Activated CD8-positive, alpha-beta T cell treated with anti-CD3 and anti-CD28 coated beads for 36 hours (primary cell): ENCODE measurements around the gene OR12D1. TPM values are rescaled to one million over a fixed set of nuclear protein-coding genes. Genes with fewer than 3 reads are reported as not detected.
"Not testable (repeated sequence)": the region's sequence is repeated elsewhere in the genome, so short reads cannot be mapped to it uniquely, and the experiment has no call there.

Experiments used
- ATAC-seq: fragments of 200-7000 bp; cut with Tn5 transposase; one replicate; pipeline ENCODE4 v1.10.0; 2021; ENCODE audit warnings: mild to moderate bottlenecking, moderate library complexity
- CTCF ChIA-PET: fragments of 350-600 bp; sonication (Branson Sonifier 250); formaldehyde crosslinking; loops from one replicate; lab custom pipeline; 2021; ENCODE audit warnings: antibody characterized with exemption; lab: Charles Lee
- POLR2A ChIA-PET: fragments of 350-600 bp; sonication (Branson Sonifier 250); formaldehyde crosslinking; loops from one replicate; lab custom pipeline; 2021; ENCODE audit warnings: antibody characterized with exemption; lab: Charles Lee
- DNase-seq: peaks from one replicate; pipeline ENCODE4 v3.0.0-alpha.2; 2020
- H3K27ac Mint-ChIP-seq: one replicate; pipeline ENCODE4 v1.8.0; 2021; ENCODE audit warnings: mild to moderate bottlenecking, mixed read lengths
- H3K27me3 Mint-ChIP-seq: one replicate; pipeline ENCODE4 v1.8.0; 2021; ENCODE audit warnings: mixed read lengths
- H3K36me3 Mint-ChIP-seq: one replicate; pipeline ENCODE4 v1.8.0; 2021; ENCODE audit warnings: low read depth, mixed read lengths
- H3K4me1 Mint-ChIP-seq: one replicate; pipeline ENCODE4 v1.8.0; 2021; ENCODE audit warnings: low read depth, mixed read lengths
- H3K4me3 Mint-ChIP-seq: one replicate; pipeline ENCODE4 v1.8.0; 2021; ENCODE audit warnings: mild to moderate bottlenecking, moderate library complexity, mixed read lengths
- H3K9me3 Mint-ChIP-seq: one replicate; pipeline ENCODE4 v1.8.0; 2021; ENCODE audit warnings: mixed read lengths
- intact Hi-C: fragments of 100-400 bp; cut with micrococcal nuclease; formaldehyde crosslinking; loops from one replicate; pipeline ENCODE4 v1.10.0; 2022
- total RNA-seq, 2 experiments: library from RNA; stranded (reverse); gene quantifications; one replicate each; pipeline ENCODE4 v1.2.3, GENCODE V29; 2021
- TF ChIP-seq, protein P1 (sequence below): fragments of 200-600 bp; IDR thresholded peaks from one replicate; pipeline ENCODE4 v1.8.0; 2022; ENCODE audit warnings: antibody characterized with exemption, mild to moderate bottlenecking

Gene OR12D1
- total RNA-seq, 2 experiments from 2014 or later: not detected

DNA sequence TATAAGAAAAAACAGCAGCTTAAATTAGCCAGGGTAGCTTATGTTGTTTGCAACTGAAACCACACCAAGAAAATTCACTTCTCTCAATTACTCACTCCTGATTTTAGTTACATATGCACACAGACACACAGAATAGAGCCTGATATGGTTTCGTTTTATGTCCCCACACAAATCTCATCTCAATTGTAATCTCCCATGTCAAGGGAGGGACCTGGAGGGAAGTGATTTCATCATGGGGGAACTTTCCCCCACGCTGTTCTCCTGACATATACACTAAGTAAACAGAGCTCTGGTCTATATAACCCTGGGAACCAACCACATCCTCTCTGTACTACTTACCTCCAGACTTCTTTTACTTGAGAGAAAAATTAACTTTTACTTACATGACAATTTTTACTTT, 9.8 kb downstream of the OR12D1 start:
- ATAC-seq (peak; percentile 58), DNase-seq (peak; percentile 9)
- intact Hi-C loops: no loop called here
- Mint-ChIP-seq H3K27ac (no peak overlapping the region), H3K4me1 (no peaks in the 10 kb centered on the region), H3K9me3 (no peaks in the 10 kb centered on the region), H3K27me3 (peaks cover 31% of the 10 kb centered on the region), H3K36me3 (no peaks in the 10 kb centered on the region), H3K4me3 (no peak overlapping the region)
- TF ChIP-seq, protein P1, sequence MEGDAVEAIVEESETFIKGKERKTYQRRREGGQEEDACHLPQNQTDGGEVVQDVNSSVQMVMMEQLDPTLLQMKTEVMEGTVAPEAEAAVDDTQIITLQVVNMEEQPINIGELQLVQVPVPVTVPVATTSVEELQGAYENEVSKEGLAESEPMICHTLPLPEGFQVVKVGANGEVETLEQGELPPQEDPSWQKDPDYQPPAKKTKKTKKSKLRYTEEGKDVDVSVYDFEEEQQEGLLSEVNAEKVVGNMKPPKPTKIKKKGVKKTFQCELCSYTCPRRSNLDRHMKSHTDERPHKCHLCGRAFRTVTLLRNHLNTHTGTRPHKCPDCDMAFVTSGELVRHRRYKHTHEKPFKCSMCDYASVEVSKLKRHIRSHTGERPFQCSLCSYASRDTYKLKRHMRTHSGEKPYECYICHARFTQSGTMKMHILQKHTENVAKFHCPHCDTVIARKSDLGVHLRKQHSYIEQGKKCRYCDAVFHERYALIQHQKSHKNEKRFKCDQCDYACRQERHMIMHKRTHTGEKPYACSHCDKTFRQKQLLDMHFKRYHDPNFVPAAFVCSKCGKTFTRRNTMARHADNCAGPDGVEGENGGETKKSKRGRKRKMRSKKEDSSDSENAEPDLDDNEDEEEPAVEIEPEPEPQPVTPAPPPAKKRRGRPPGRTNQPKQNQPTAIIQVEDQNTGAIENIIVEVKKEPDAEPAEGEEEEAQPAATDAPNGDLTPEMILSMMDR: no peak
- ChIA-PET POLR2A (no interaction called here), CTCF (no interaction called here)

GRCh38 chr6:29425075-29425474, 10.3 kb downstream of the OR12D1 start:
- ATAC-seq: no peak
- CTCF ChIA-PET: no interaction called here
- Mint-ChIP-seq H3K36me3 (no peaks in the 10 kb centered on the region), H3K27ac (no peak overlapping the region), H3K9me3 (no peaks in the 10 kb centered on the region), H3K4me3 (no peak overlapping the region), H3K4me1 (no peaks in the 10 kb centered on the region), H3K27me3 (peaks cover 31% of the 10 kb centered on the region)
- no peak for DNase-seq
- intact Hi-C loops: no loop called here
- POLR2A ChIA-PET: no interaction called here
- TF ChIP-seq, protein P1: no peak

GRCh38 chr6:29426654-29427053, 11.9 kb downstream of the OR12D1 start:
- TF ChIP-seq, protein P1: no peak
- Mint-ChIP-seq H3K9me3 (no peaks in the 10 kb centered on the region), H3K27me3 (peaks cover 31% of the 10 kb centered on the region), H3K4me1 (no peaks in the 10 kb centered on the region), H3K4me3 (no peak overlapping the region), H3K27ac (no peak overlapping the region), H3K36me3 (no peaks in the 10 kb centered on the region)
- no peak for DNase-seq
- intact Hi-C loops: no loop called here
- ChIA-PET CTCF (no interaction called here), POLR2A (no interaction called here)
- ATAC-seq: no peak

DNA sequence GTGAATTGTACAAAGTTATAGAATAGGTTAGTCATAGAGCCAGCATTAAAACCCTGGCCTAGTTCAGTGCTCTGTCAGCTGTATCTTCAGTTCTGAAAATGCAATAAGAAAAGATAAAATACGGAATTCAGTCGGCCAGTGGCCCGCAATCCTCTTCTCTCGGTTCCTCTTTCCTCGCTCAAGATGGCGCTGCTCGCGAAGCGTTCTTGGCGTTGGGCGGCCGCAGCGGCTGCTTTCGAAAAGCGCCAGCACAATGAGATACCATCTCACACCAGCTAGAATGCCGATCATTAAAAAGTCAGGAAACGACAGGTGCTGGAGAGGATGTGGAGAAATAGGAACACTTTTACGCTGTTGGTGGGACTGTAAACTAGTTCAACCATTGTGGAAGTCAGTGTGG, 22.0 kb downstream of the OR12D1 start:
- H3K4me3 Mint-ChIP-seq, H3K9me3 Mint-ChIP-seq, POLR2A ChIA-PET, ATAC-seq, intact Hi-C loops, CTCF ChIA-PET, H3K36me3 Mint-ChIP-seq, H3K4me1 Mint-ChIP-seq, H3K27ac Mint-ChIP-seq: not testable (repeated sequence)
- DNase-seq: peak; percentile 3
- peaks cover 39% of the 10 kb centered on the region for H3K27me3 Mint-ChIP-seq

- TF ChIP-seq, protein P1: no peak
- Mint-ChIP-seq H3K4me3 (no peak within 1 kb of the TSS), H3K27ac (no peak within 1 kb of the TSS), H3K9me3 (no peaks in the 10 kb centered on the region), H3K4me1 (no peaks in the 10 kb centered on the region), H3K36me3 (no peaks in the 10 kb centered on the region), H3K27me3 (peaks cover 38% of the 10 kb centered on the region)
- DNase-seq (no peak), ATAC-seq (no peak)
- ChIA-PET CTCF (no interaction called here), POLR2A (no interaction called here)
- intact Hi-C loops: no loop called here
Measured at GRCh38 chr6:29439006-29439405, 24.3 kb downstream of the OR12D1 start, which contains the start of gene OR10C1. Gene OR10C1, plus strand, starts transcription at chr6:29439306. Its CDS starts 710 bp downstream, at chr6:29440016.

- Mint-ChIP-seq H3K4me3 (no peak overlapping the region), H3K36me3 (no peaks in the 10 kb centered on the region), H3K4me1 (no peaks in the 10 kb centered on the region), H3K27ac (no peak overlapping the region), H3K27me3 (peaks cover 36% of the 10 kb centered on the region), H3K9me3 (no peaks in the 10 kb centered on the region)
- no peak for DNase-seq
- ChIA-PET POLR2A (no interaction called here), CTCF (no interaction called here)
- intact Hi-C loops: no loop called here
- ATAC-seq: no peak
- TF ChIP-seq, protein P1: no peak
Measured at GRCh38 chr6:29442719-29443118, 28.0 kb downstream of the OR12D1 start.

- ATAC-seq, H3K4me1 Mint-ChIP-seq, H3K9me3 Mint-ChIP-seq, CTCF ChIA-PET, H3K4me3 Mint-ChIP-seq, H3K36me3 Mint-ChIP-seq, intact Hi-C loops, H3K27ac Mint-ChIP-seq, DNase-seq, POLR2A ChIA-PET: not testable (repeated sequence)
- H3K27me3 Mint-ChIP-seq: peaks cover 39% of the 10 kb centered on the region
Measured at GRCh38 chr6:29444031-29444430, 29.3 kb downstream of the OR12D1 start.
